ENCODE measurements around the gene JARID2. TPM values are rescaled to one million over a fixed set of nuclear protein-coding genes. Genes with fewer than 3 reads are reported as not detected.

The JARID2 gene
- total and polyA plus RNA-seq, 2 of the 4 experiments (the other 2 are of a cell fraction) = 9.6 to 12.9 TPM

GRCh38 chr6:15363523-15364400 is 117.9 kb downstream of the JARID2 start:
- Histone ChIP-seq H3K4ac (ENCODE audit: low read depth, low read length) (no peak overlapping the region; the same call in 1 of the 2 replicates), H2AFZ (replicated peaks; ENCODE audit: low read length, poor library complexity) (no peak overlapping the region), H3K18ac (ENCODE audit: low read depth, low read length) (no peak overlapping the region), H3K36me3 (ENCODE audit: control insufficient read depth, insufficient read depth, low read length) (no peaks in the 10 kb centered on the region), H2BK15ac (ENCODE audit: low read depth, low read length) (no peak overlapping the region), H4K20me1 (ENCODE audit: insufficient read depth, low read length) (peaks cover 97% of the 10 kb centered on the region), H3K9me1 (ENCODE audit: insufficient read depth, low read length) (peaks cover 24% of the 10 kb centered on the region), H3K4me3 (ENCODE audit: insufficient read depth, low read depth, low read length) (no peak overlapping the region), H3K27me3 (ENCODE audit: control insufficient read depth, insufficient read depth, low read length) (no peaks in the 10 kb centered on the region), H3K23ac (ENCODE audit: low read depth, low read length) (peak overlapping the region; percentile 30; the same call in 1 of the 2 replicates), H4K91ac (ENCODE audit: insufficient read depth, low read depth, low read length) (no peak overlapping the region), H3K56ac (ENCODE audit: extremely low read depth, insufficient read depth, low read length) (no peak overlapping the region), H3K14ac (replicated peaks; ENCODE audit: low read depth, low read length) (0 out of 2 replicates have a peak overlapping the region, but pooled peaks have one; percentile 31), H2BK5ac (ENCODE audit: low read depth, low read length, poor library complexity, severe bottlenecking) (no peak overlapping the region), H2BK20ac (ENCODE audit: low read depth, low read length) (no peak overlapping the region), H3K4me2 (ENCODE audit: low read depth, low read length) (peak overlapping the region; percentile 27; the same call in 1 of the 2 replicates), H3K9me3 (ENCODE audit: control insufficient read depth, insufficient read depth, low read length) (no peaks in the 10 kb centered on the region), H2AK5ac (ENCODE audit: low read depth, low read length) (peak overlapping the region; percentile 11), H3K79me1 (ENCODE audit: low read depth in 1 of 2, low read length in 2 of 2) (peaks cover 39 to 96% of the 10 kb centered on the region in 2 experiments), H4K8ac (ENCODE audit: low read depth in 2 of 2, low read length in 2 of 2) (no peak overlapping the region), H3K9ac (ENCODE audit: low read depth, low read length) (no peak overlapping the region), H2AK9ac (replicated peaks; ENCODE audit: low read depth, low read length, poor library complexity) (peak overlapping the region; percentile 51), H3K4me1 (ENCODE audit: control insufficient read depth, insufficient read depth, low read length) (peaks cover 23% of the 10 kb centered on the region), H2BK120ac (ENCODE audit: low read depth, low read length) (no peak overlapping the region), H3K27ac (ENCODE audit: insufficient read depth, low read length) (no peak overlapping the region), H4K5ac (ENCODE audit: low read depth, low read length) (no peak overlapping the region)
- intact Hi-C loops (cut with micrococcal nuclease) (no loop called here), dilution Hi-C loops (cut with HindIII; ENCODE audit: low sequenced_read_pairs, unreplicated experiment) (no loop called here), in situ Hi-C loops (cut with MboI; ENCODE audit: low sequenced_read_pairs) (no loop called here)
- BruUV-seq (replicated peaks) = no TSS peak
- no peak for DNase-seq
- CTCF ChIA-PET = no interaction called here
- POLR2A ChIA-PET (ENCODE audit: unreplicated experiment) = no interaction called here
- peak; percentile 12; the same call in 1 of the 2 replicates for ATAC-seq (ENCODE audit: low read depth)
- TF ChIP-seq MAZ (IDR thresholded peaks at IDR 0.05; ENCODE audit: borderline replicate concordance, low read depth, low read length) (no peak), CEBPB (IDR thresholded peaks at IDR 0.05; ENCODE audit: low read depth, low read length) (no peak), CHD1 (IDR thresholded peaks at IDR 0.05; ENCODE audit: low read depth, low read length) (no peak), NFE2L2 (IDR thresholded peaks at IDR 0.05; ENCODE audit: low read depth, low read length) (no peak)
- no CpG with 5 or more reads among the region's 9 CpGs for WGBS, 2 experiments (ENCODE audit: extremely low coverage in 2 of 2, insufficient read length in 1 of 2)
